NOMO-1 treated with DMSO at 0.1 percent for 48 hours (cell line): ENCODE results near the gene ACKR2.
"Not testable (repeated sequence)": the region's sequence is repeated elsewhere in the genome, so short reads cannot be mapped to it uniquely, and the experiment has no call there.

ENCODE experiments used
- DNase-seq: peaks from one replicate; lab custom pipeline; 2025; ENCODE audit not compliant: unreplicated experiment; lab: John Stamatoyannopoulos, UW

ACKR2 gene

GRCh38 chr3:42855219-42855546, 45.9 kb downstream of the ACKR2 start:
- no peak for DNase-seq

- no peak for DNase-seq
These were observed 46.5 kb downstream of the ACKR2 start for GRCh38 chr3:42855547-42856380.

DNA sequence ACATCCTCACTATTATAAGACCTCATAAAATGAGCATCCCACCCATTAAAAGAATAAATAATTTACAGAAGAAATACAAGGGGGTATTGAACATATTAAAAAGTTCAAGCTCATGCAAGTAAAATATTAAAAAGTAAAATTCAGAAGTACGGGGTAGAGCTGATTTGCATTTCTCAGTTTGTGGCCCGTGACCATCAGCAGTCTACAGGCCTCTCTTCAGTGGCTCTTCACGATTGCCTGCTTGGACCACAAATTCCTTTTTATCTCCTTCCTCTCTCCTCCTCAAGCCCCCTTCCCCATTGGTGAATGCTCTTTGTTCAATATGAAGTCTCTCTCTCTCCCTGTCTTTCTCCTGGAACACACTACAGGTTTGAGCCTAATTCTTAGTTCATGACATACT, 47.3 kb downstream of the ACKR2 start:
- no peak for DNase-seq

DNA sequence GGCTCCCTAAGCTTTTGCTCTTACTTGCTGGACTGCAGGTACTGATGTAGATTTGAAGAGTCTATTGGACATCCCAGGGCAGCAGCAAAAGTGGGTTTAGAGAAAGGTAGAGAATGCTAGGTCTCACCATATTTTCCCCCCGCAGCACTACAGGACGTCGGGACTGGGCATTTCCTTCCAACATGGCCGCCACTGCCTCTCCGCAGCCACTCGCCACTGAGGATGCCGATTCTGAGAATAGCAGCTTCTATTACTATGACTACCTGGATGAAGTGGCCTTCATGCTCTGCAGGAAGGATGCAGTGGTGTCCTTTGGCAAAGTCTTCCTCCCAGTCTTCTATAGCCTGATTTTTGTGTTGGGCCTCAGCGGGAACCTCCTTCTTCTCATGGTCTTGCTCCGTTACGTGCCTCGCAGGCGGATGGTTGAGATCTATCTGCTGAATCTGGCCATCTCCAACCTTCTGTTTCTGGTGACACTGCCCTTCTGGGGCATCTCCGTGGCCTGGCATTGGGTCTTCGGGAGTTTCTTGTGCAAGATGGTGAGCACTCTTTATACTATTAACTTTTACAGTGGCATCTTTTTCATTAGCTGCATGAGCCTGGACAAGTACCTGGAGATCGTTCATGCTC, 55.2 kb downstream of the ACKR2 start:
- no peak for DNase-seq

- DNase-seq = no peak
These were observed 56.0 kb downstream of the ACKR2 start for GRCh38 chr3:42865256-42865655.

GRCh38 chr3:42867138-42867537, 57.9 kb downstream of the ACKR2 start:
- no peak for DNase-seq

GRCh38 chr3:42868841-42869240, 59.6 kb downstream of the ACKR2 start:
- DNase-seq = no peak

DNA sequence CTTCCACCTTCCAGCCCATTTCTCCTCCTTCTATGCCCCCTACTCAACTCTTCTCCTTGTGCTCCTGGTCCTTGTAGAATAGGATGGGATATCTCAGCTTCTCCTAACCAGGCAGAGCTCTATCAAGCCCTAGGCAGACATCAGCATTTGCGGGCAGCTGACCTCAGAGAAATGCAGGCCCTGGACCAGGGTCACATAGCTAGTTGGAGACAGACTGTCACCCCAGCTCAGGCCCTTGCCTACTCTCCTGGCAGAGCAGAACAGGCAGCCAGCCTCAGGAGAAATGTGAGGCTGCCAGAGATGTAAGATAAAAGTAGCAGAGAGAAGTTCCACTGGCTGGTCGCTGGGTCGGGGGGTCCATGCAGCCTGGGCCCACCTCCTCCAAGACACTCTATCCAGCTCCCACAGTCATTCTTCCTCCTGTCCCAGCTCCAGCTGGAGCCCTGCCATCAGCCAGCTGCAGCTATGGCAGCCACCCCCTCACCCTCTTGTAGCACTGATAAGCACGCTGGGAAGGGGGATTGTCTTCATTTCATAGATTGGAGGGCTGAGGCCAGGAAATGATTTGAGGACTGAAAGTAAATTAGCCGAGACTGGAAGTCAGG, 62.4 kb downstream of the ACKR2 start:
- no peak for DNase-seq

- DNase-seq = no peak
These were observed 63.5 kb downstream of the ACKR2 start for GRCh38 chr3:42872718-42873117.

GRCh38 chr3:42873221-42873982, 64.2 kb downstream of the ACKR2 start:
- no peak for DNase-seq

DNA sequence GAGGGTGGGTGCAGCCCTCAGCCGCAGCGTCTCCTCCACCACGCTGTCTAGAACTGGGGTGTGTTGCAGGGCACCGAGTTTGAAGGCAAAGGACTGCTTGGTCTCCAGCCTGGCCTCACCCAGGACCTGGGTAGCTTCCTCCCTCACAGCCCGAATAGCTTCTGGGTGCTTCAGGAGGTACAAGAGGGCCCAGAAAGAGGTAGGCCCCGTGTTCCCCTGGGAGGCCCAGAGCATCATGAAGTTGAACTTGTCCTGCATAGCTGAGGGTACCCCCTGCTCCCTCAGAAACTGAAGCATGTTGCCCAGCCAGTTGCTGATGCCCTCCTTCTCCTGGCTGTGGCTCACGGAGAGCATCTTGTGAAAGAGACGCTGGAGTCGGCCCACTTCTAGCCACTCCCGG, 65.5 kb downstream of the ACKR2 start:
- DNase-seq = no peak

- DNase-seq = no peak
These were observed 66.3 kb downstream of the ACKR2 start, which contains the start of gene CYP8B1 for GRCh38 chr3:42875325-42876151. Gene CYP8B1 (minus strand): TSS chr3:42875879. CDS start chr3:42875816, 63 bp downstream.

- no peak for DNase-seq
These were observed 67.2 kb downstream of the ACKR2 start for GRCh38 chr3:42876401-42876800.

GRCh38 chr3:42876940-42877720, 67.9 kb downstream of the ACKR2 start:
- DNase-seq = no peak

GRCh38 chr3:42877881-42878280, 68.6 kb downstream of the ACKR2 start:
- no peak for DNase-seq

- no peak for DNase-seq
These were observed 70.9 kb downstream of the ACKR2 start for GRCh38 chr3:42880183-42880582.

- DNase-seq = peak; percentile 84
These were observed 71.6 kb downstream of the ACKR2 start for GRCh38 chr3:42880601-42881451.

GRCh38 chr3:42883251-42883930, 74.1 kb downstream of the ACKR2 start:
- DNase-seq = not testable (repeated sequence)
